ENCODE measurements around the gene C11orf91.
A peak's percentile ranks its signal among the peaks of the same experiment; 100 is the strongest.
"Not testable (repeated sequence)": the region's sequence is repeated elsewhere in the genome, so short reads cannot be mapped to it uniquely, and the experiment has no call there.

C11orf91 gene

GRCh38 chr11:33672273-33672672 lies 28.4 kb downstream of the C11orf91 start:
- H3K36me3 Mint-ChIP-seq, result no peaks in the 10 kb centered on the region
- H3K4me3 Mint-ChIP-seq, result no peak overlapping the region
- no peaks in the 10 kb centered on the region for H3K9me3 Mint-ChIP-seq
- peaks cover 8% of the 10 kb centered on the region for H3K4me1 Mint-ChIP-seq
- no peak for DNase-seq (ENCODE audit: low spot score in 2 of 2)
- no peak overlapping the region for H3K27ac Mint-ChIP-seq
- no peak for ATAC-seq

- DNase-seq (ENCODE audit: low spot score in 2 of 2), result no peak
- Mint-ChIP-seq H3K27ac (peak overlapping the region; percentile 68), H3K36me3 (no peaks in the 10 kb centered on the region), H3K4me1 (peaks cover 8% of the 10 kb centered on the region), H3K4me3 (no peak overlapping the region), H3K9me3 (no peaks in the 10 kb centered on the region)
- ATAC-seq, result peak; percentile 84
These were observed 30.2 kb downstream of the C11orf91 start for GRCh38 chr11:33670250-33671011.

GRCh38 chr11:33669598-33670249 lies 30.9 kb downstream of the C11orf91 start:
- Mint-ChIP-seq H3K4me1 (peaks cover 8% of the 10 kb centered on the region), H3K27ac (peak overlapping the region; percentile 68), H3K9me3 (no peaks in the 10 kb centered on the region), H3K4me3 (no peak overlapping the region), H3K36me3 (no peaks in the 10 kb centered on the region)
- ATAC-seq (no peak), DNase-seq (ENCODE audit: low spot score in 2 of 2) (no peak)

GRCh38 chr11:33668951-33669596 lies 31.6 kb downstream of the C11orf91 start:
- no peaks in the 10 kb centered on the region for H3K36me3 Mint-ChIP-seq
- no peaks in the 10 kb centered on the region for H3K9me3 Mint-ChIP-seq
- no peak for DNase-seq (ENCODE audit: low spot score in 2 of 2)
- ATAC-seq, result no peak
- H3K27ac Mint-ChIP-seq, result no peak overlapping the region
- peaks cover 8% of the 10 kb centered on the region for H3K4me1 Mint-ChIP-seq
- H3K4me3 Mint-ChIP-seq, result no peak overlapping the region

GRCh38 chr11:33668468-33668825 lies 32.2 kb downstream of the C11orf91 start:
- H3K4me3 Mint-ChIP-seq, result no peak overlapping the region
- DNase-seq (ENCODE audit: low spot score in 2 of 2) (no peak), ATAC-seq (no peak)
- H3K4me1 Mint-ChIP-seq, result peaks cover 8% of the 10 kb centered on the region
- no peak overlapping the region for H3K27ac Mint-ChIP-seq
- H3K36me3 Mint-ChIP-seq, result no peaks in the 10 kb centered on the region
- H3K9me3 Mint-ChIP-seq, result no peaks in the 10 kb centered on the region

- H3K27ac Mint-ChIP-seq, result no peak overlapping the region
- H3K36me3 Mint-ChIP-seq, result no peaks in the 10 kb centered on the region
- H3K4me1 Mint-ChIP-seq, result peaks cover 8% of the 10 kb centered on the region
- no peak for DNase-seq (ENCODE audit: low spot score in 2 of 2)
- no peak overlapping the region for H3K4me3 Mint-ChIP-seq
- no peaks in the 10 kb centered on the region for H3K9me3 Mint-ChIP-seq
- no peak for ATAC-seq
These were observed 32.7 kb downstream of the C11orf91 start for GRCh38 chr11:33667819-33668467.

GRCh38 chr11:33665350-33666106 lies 35.1 kb downstream of the C11orf91 start:
- no peak overlapping the region for H3K27ac Mint-ChIP-seq
- ATAC-seq, result peak; percentile 27

GRCh38 chr11:33664827-33665226 lies 35.8 kb downstream of the C11orf91 start:
- Mint-ChIP-seq H3K9me3 (no peaks in the 10 kb centered on the region), H3K27ac (no peak overlapping the region), H3K4me1 (no peaks in the 10 kb centered on the region), H3K36me3 (no peaks in the 10 kb centered on the region), H3K4me3 (no peak overlapping the region)
- no peak for DNase-seq (ENCODE audit: low spot score in 2 of 2)
- ATAC-seq, result no peak

More at GRCh38 chr11:33665350-33666106, 35.1 kb downstream of the C11orf91 start:
- H3K4me1 Mint-ChIP-seq, result peaks cover under 1% of the 10 kb centered on the region
- H3K4me3 Mint-ChIP-seq, result no peak overlapping the region
- no peak for DNase-seq (ENCODE audit: low spot score in 2 of 2)
- no peaks in the 10 kb centered on the region for H3K9me3 Mint-ChIP-seq
- H3K36me3 Mint-ChIP-seq, result no peaks in the 10 kb centered on the region

GRCh38 chr11:33664166-33664565 lies 36.5 kb downstream of the C11orf91 start:
- DNase-seq (ENCODE audit: low spot score in 2 of 2) (no peak), ATAC-seq (no peak)
- no peaks in the 10 kb centered on the region for H3K36me3 Mint-ChIP-seq
- H3K4me1 Mint-ChIP-seq, result no peaks in the 10 kb centered on the region
- no peak overlapping the region for H3K27ac Mint-ChIP-seq
- no peaks in the 10 kb centered on the region for H3K9me3 Mint-ChIP-seq
- no peak overlapping the region for H3K4me3 Mint-ChIP-seq

- Mint-ChIP-seq H3K4me1 (no peaks in the 10 kb centered on the region), H3K27ac (no peak overlapping the region), H3K9me3 (no peaks in the 10 kb centered on the region), H3K4me3 (no peak overlapping the region), H3K36me3 (no peaks in the 10 kb centered on the region)
- ATAC-seq (no peak), DNase-seq (ENCODE audit: low spot score in 2 of 2) (no peak)
These were observed 37.5 kb downstream of the C11orf91 start for GRCh38 chr11:33663121-33663520.

- not testable (repeated sequence) for ATAC-seq; H3K27ac Mint-ChIP-seq; H3K36me3 Mint-ChIP-seq; H3K4me1 Mint-ChIP-seq; H3K9me3 Mint-ChIP-seq; DNase-seq (ENCODE audit: low spot score in 2 of 2); H3K4me3 Mint-ChIP-seq
These were observed 39.1 kb downstream of the C11orf91 start for GRCh38 chr11:33661526-33661925.

GRCh38 chr11:33660962-33661361 lies 39.7 kb downstream of the C11orf91 start:
- DNase-seq (ENCODE audit: low spot score in 2 of 2) (no peak), ATAC-seq (no peak)
- Mint-ChIP-seq H3K4me1 (no peaks in the 10 kb centered on the region), H3K36me3 (no peaks in the 10 kb centered on the region), H3K27ac (no peak overlapping the region), H3K9me3 (no peaks in the 10 kb centered on the region), H3K4me3 (no peak overlapping the region)

- no peak overlapping the region for H3K27ac Mint-ChIP-seq
- no peaks in the 10 kb centered on the region for H3K9me3 Mint-ChIP-seq
- H3K4me3 Mint-ChIP-seq, result no peak overlapping the region
- no peak for DNase-seq (ENCODE audit: low spot score in 2 of 2)
- no peaks in the 10 kb centered on the region for H3K4me1 Mint-ChIP-seq
- ATAC-seq, result no peak
- H3K36me3 Mint-ChIP-seq, result no peaks in the 10 kb centered on the region
These were observed 41.1 kb downstream of the C11orf91 start for GRCh38 chr11:33659370-33660139.

- H3K4me1 Mint-ChIP-seq, result no peaks in the 10 kb centered on the region
- no peaks in the 10 kb centered on the region for H3K9me3 Mint-ChIP-seq
- ATAC-seq (no peak), DNase-seq (ENCODE audit: low spot score in 2 of 2) (no peak)
- H3K27ac Mint-ChIP-seq, result no peak overlapping the region
- H3K36me3 Mint-ChIP-seq, result no peaks in the 10 kb centered on the region
- no peak overlapping the region for H3K4me3 Mint-ChIP-seq
These were observed 42.3 kb downstream of the C11orf91 start for GRCh38 chr11:33658195-33658900.

Data from stimulated activated effector memory CD8-positive, alpha-beta T cell treated with anti-CD3 and anti-CD28 coated beads, Interleukin-12 subunit alpha, Interleukin-12 subunit beta, amount 100 ng/mL, for 72 hours (primary cell).